Stimulated activated CD8-positive, alpha-beta memory T cell treated with anti-CD3 and anti-CD28 coated beads, Interleukin-7, amount 100 ng/mL, for 4 hours (primary cell): ENCODE results near the gene CEACAM19.
"Not testable (repeated sequence)": the region's sequence is repeated elsewhere in the genome, so short reads cannot be mapped to it uniquely, and the experiment has no call there.

Experiments used
- DNase-seq, 2 donors: peaks; one replicate each; pipeline ENCODE4 v3.0.0-alpha.2; 2020; ENCODE audit warnings: low read depth in 2 of 2

CEACAM19 gene

GRCh38 chr19:44701228-44701627 lies 29.9 kb downstream of the CEACAM19 start:
- DNase-seq = no peak

- DNase-seq = no peak
Observed at GRCh38 chr19:44702551-44703176, 31.4 kb downstream of the CEACAM19 start.

GRCh38 chr19:44703336-44704078 lies 32.2 kb downstream of the CEACAM19 start:
- DNase-seq = no peak

GRCh38 chr19:44704982-44705381 lies 33.7 kb downstream of the CEACAM19 start:
- no peak for DNase-seq

GRCh38 chr19:44705502-44706010 lies 34.3 kb downstream of the CEACAM19 start:
- DNase-seq = no peak

GRCh38 chr19:44706506-44707236 lies 35.4 kb downstream of the CEACAM19 start:
- no peak for DNase-seq

- DNase-seq = no peak
Observed at GRCh38 chr19:44707794-44708193, 36.5 kb downstream of the CEACAM19 start.

GRCh38 chr19:44708940-44709339 lies 37.7 kb downstream of the CEACAM19 start:
- no peak for DNase-seq

GRCh38 chr19:44709434-44710266 lies 38.4 kb downstream of the CEACAM19 start:
- DNase-seq = not testable (repeated sequence)

- DNase-seq = no peak
Observed at GRCh38 chr19:44710483-44710882, 39.2 kb downstream of the CEACAM19 start.

- DNase-seq = no peak
Observed at GRCh38 chr19:44712864-44713515, 41.7 kb downstream of the CEACAM19 start.

GRCh38 chr19:44714597-44715169 lies 43.4 kb downstream of the CEACAM19 start:
- no peak for DNase-seq

GRCh38 chr19:44717603-44718002 lies 46.3 kb downstream of the CEACAM19 start:
- DNase-seq = no peak

GRCh38 chr19:44718441-44719261 lies 47.4 kb downstream of the CEACAM19 start:
- no peak for DNase-seq

GRCh38 chr19:44719262-44719701 lies 48.0 kb downstream of the CEACAM19 start:
- no peak for DNase-seq

- not testable (repeated sequence) for DNase-seq
Observed at GRCh38 chr19:44720396-44720795, 49.1 kb downstream of the CEACAM19 start.

GRCh38 chr19:44720945-44721344 lies 49.7 kb downstream of the CEACAM19 start:
- DNase-seq = no peak

- DNase-seq = not testable (repeated sequence)
Observed at GRCh38 chr19:44721369-44721768, 50.1 kb downstream of the CEACAM19 start.
